ENCODE data around the gene SLC2A9. TPM values are rescaled to one million over a fixed set of nuclear protein-coding genes. Genes with fewer than 3 reads are reported as not detected.
A peak's percentile ranks its signal among the peaks of the same experiment; 100 is the strongest.
"Not testable (repeated sequence)": the region's sequence is repeated elsewhere in the genome, so short reads cannot be mapped to it uniquely, and the experiment has no call there.

Gene SLC2A9
- total RNA-seq, 1 experiment from 2014 or later, result 1.8 TPM

GRCh38 chr4:9901257-9901656 lies 120.0 kb downstream of the SLC2A9 start:
- TF ChIP-seq CTCF (IDR thresholded peaks at IDR 0.05; ENCODE audit: unreplicated experiment), result no peak
- intact Hi-C loops (cut with micrococcal nuclease; ENCODE audit: unreplicated experiment), result no loop called here
- no peak for DNase-seq
- CTCF ChIA-PET, result no interaction called here
- H3K36me3 Mint-ChIP-seq (ENCODE audit: insufficient read depth, unreplicated experiment), result no peaks in the 10 kb centered on the region
- no peaks in the 10 kb centered on the region for H3K4me1 Mint-ChIP-seq (ENCODE audit: low read depth, unreplicated experiment)
- peaks cover 27% of the 10 kb centered on the region for H3K27me3 Mint-ChIP-seq (ENCODE audit: unreplicated experiment)
- no peak overlapping the region for H3K4me3 Mint-ChIP-seq (ENCODE audit: low read depth, unreplicated experiment)
- no peak overlapping the region for H3K27ac Mint-ChIP-seq (ENCODE audit: unreplicated experiment)
- no peaks in the 10 kb centered on the region for H3K9me3 Mint-ChIP-seq (ENCODE audit: low read depth, unreplicated experiment)
- no TSS peak for BruUV-seq (replicated peaks)

- H3K36me3 Mint-ChIP-seq (ENCODE audit: insufficient read depth, unreplicated experiment); BruUV-seq (replicated peaks); H3K9me3 Mint-ChIP-seq (ENCODE audit: low read depth, unreplicated experiment); H3K27ac Mint-ChIP-seq (ENCODE audit: unreplicated experiment); H3K4me1 Mint-ChIP-seq (ENCODE audit: low read depth, unreplicated experiment); CTCF ChIA-PET; intact Hi-C loops (cut with micrococcal nuclease; ENCODE audit: unreplicated experiment); DNase-seq; H3K4me3 Mint-ChIP-seq (ENCODE audit: low read depth, unreplicated experiment): not testable (repeated sequence)
- H3K27me3 Mint-ChIP-seq (ENCODE audit: unreplicated experiment), result peaks cover 27% of the 10 kb centered on the region
Measured at GRCh38 chr4:9900633-9901032, 120.7 kb downstream of the SLC2A9 start.

DNA sequence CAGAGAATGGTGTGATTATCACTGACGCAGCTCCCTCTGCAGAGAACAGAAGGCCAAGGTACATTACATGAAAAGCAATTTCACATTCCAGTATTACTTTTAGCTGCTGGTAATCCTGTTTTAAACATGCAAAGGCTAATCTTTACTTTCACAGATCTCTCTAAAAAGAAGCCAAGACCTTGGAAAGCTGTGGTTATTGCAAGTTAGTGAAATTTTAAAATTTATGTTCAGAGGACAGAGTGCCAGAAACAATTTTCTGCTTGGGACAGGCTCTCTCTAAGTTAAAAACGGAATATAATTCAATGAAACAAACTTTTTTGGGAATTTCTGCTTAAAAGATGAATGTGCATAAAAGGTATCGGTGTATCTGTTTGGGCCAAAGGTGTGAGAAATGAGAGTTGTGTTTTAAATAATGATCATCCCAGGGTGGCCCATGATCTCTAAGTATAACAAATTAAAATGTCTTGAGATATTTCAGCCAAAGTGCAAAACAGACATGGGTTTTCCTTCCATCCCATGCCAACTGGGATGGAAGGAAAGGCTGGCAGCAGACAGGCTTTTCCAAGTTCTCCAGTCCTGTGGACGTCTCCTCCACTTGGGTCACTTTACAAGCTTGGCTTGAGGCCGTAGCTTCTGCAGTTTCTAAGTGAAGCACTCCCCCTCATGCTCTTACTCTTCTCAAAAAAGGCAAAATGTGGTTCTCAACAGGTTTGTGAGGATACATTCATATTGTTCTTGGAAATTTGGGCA lies 121.8 kb downstream of the SLC2A9 start:
- H3K36me3 Mint-ChIP-seq (ENCODE audit: insufficient read depth, unreplicated experiment), result no peaks in the 10 kb centered on the region
- no peaks in the 10 kb centered on the region for H3K9me3 Mint-ChIP-seq (ENCODE audit: low read depth, unreplicated experiment)
- intact Hi-C loops (cut with micrococcal nuclease; ENCODE audit: unreplicated experiment), result loop anchor here (5.0 kb wide), 1 partner anchor 132 kb away; no protein-coding TSS in a partner anchor
- no peak overlapping the region for H3K27ac Mint-ChIP-seq (ENCODE audit: unreplicated experiment)
- H3K4me3 Mint-ChIP-seq (ENCODE audit: low read depth, unreplicated experiment), result no peak overlapping the region
- CTCF ChIA-PET, result interaction anchor here (0.6 to 1.1 kb wide), 2 partner anchors 116 to 166 kb away, joined by 3 to 5 read pairs; no protein-coding TSS in a partner anchor
- BruUV-seq (replicated peaks), result no TSS peak
- DNase-seq, result no peak
- peaks cover 27% of the 10 kb centered on the region for H3K27me3 Mint-ChIP-seq (ENCODE audit: unreplicated experiment)
- no peak for TF ChIP-seq CTCF (IDR thresholded peaks at IDR 0.05; ENCODE audit: unreplicated experiment)
- no peaks in the 10 kb centered on the region for H3K4me1 Mint-ChIP-seq (ENCODE audit: low read depth, unreplicated experiment)

GRCh38 chr4:9898596-9899305 lies 122.5 kb downstream of the SLC2A9 start:
- CTCF ChIA-PET, result interaction anchor here (0.6 to 0.9 kb wide), 3 partner anchors 9 to 167 kb away, joined by 3 to 5 read pairs (median 4); no protein-coding TSS in a partner anchor
- H3K27ac Mint-ChIP-seq (ENCODE audit: unreplicated experiment), result no peak overlapping the region
- no TSS peak for BruUV-seq (replicated peaks)
- H3K4me3 Mint-ChIP-seq (ENCODE audit: low read depth, unreplicated experiment), result no peak overlapping the region
- no peak for TF ChIP-seq CTCF (IDR thresholded peaks at IDR 0.05; ENCODE audit: unreplicated experiment)
- H3K27me3 Mint-ChIP-seq (ENCODE audit: unreplicated experiment), result peaks cover 27% of the 10 kb centered on the region
- H3K36me3 Mint-ChIP-seq (ENCODE audit: insufficient read depth, unreplicated experiment), result no peaks in the 10 kb centered on the region
- DNase-seq, result peak; percentile 18
- no peaks in the 10 kb centered on the region for H3K4me1 Mint-ChIP-seq (ENCODE audit: low read depth, unreplicated experiment)
- intact Hi-C loops (cut with micrococcal nuclease; ENCODE audit: unreplicated experiment), result loop anchor here (1.0 to 5.0 kb wide), 2 partner anchors 109 to 131 kb away; no protein-coding TSS in a partner anchor
- no peaks in the 10 kb centered on the region for H3K9me3 Mint-ChIP-seq (ENCODE audit: low read depth, unreplicated experiment)

Data from Calu3 (cell line).